Fibroblast of skin of right quadriceps (primary cell): ENCODE results near the gene UBTD2.

ENCODE experiments used
- DNase-seq: peaks from one replicate; pipeline ENCODE4 v3.0.0-alpha.2; 2013

UBTD2 gene

DNA sequence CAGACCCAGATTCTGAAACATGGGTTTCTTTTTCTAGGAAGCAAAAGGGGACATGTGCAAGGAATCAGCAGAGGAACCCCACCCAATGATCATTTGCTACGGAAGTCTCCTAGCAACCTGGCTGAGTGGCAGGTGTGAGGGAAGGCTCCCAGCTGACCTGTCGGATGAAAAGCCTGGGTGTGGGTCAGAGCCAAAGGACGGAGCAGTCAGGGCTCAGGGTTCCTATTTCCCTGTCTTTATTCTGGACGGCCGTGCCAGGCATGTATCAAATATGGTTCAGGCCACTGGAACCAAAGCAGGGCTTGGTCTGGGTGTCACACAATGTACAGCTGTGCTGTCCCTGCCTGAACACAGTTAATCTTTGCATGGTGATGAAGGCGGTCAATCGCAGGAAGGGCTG lies 115.7 kb downstream of the UBTD2 start:
- no peak for DNase-seq

GRCh38 chr5:172166030-172166826 lies 117.3 kb downstream of the UBTD2 start:
- peak; percentile 20 for DNase-seq

- no peak for DNase-seq
Measured at GRCh38 chr5:172165465-172165864, 118.1 kb downstream of the UBTD2 start.

GRCh38 chr5:172164769-172165212 lies 118.8 kb downstream of the UBTD2 start:
- DNase-seq: no peak

GRCh38 chr5:172163346-172163745 lies 120.2 kb downstream of the UBTD2 start:
- no peak for DNase-seq

DNA sequence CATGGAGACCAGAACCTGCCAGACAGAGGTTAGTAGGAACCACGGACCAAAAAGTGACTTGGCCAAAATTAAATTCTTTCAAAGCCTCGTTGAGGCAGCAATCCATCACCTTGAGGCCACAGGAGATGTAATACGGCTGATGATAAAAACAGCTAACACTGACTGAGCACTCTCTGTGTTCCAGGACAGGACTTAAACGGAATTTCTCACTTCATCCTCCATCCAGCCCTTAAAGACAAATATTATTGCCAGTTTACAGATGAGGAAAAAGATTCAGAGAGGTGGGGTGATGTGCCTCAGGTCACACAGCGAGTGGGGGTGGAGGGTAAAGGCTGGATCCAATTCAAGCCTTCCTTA lies 120.6 kb downstream of the UBTD2 start:
- DNase-seq: no peak

GRCh38 chr5:172162323-172162986 lies 121.1 kb downstream of the UBTD2 start:
- DNase-seq: peak; percentile 38

- no peak for DNase-seq
Measured at GRCh38 chr5:172160506-172160905, 123.1 kb downstream of the UBTD2 start.
